HEK293 (cell line): ENCODE measurements around the gene PHACTR3.

Experiments
- CTCF ChIA-PET: fragments of 350-600 bp; formaldehyde crosslinking; extraction: SDS; loops from one replicate; lab custom pipeline; 2021; ENCODE audit warnings: antibody characterized with exemption; lab: Yijun Ruan, JAX
- POLR2A ChIA-PET: fragments of 300-600 bp; formaldehyde crosslinking; extraction: SDS; loops from one replicate; lab custom pipeline; 2020; ENCODE audit warnings: antibody characterized with exemption, inconsistent platforms; lab: Yijun Ruan, JAX
- H3K27ac ChIP-seq: fragments of 200-500 bp; sonication (Bioruptor generic); 2 replicates; pipeline ENCODE4 v1.5.1; 2014; ENCODE audit warnings: low read depth, low read length, control low read depth, inconsistent platforms; ENCODE audit errors: extremely low read depth
- H3K36me3 ChIP-seq, 2 experiments: fragments of 200-500 bp in 1 of 2; sonication (Bioruptor generic) in 1 of 2; 1 replicate in 1 of 2; 2 replicates in 1 of 2; pipeline ENCODE4 v1.5.1; 2014 to 2017; ENCODE audit warnings: inconsistent platforms in 2 of 2, low read length in 2 of 2; ENCODE audit not compliant: control insufficient read depth in 2 of 2, insufficient read depth in 1 of 2
- H3K4me1 ChIP-seq: fragments of 200-500 bp; sonication (Bioruptor generic); 2 replicates; pipeline ENCODE4 v1.5.1; 2014; ENCODE audit warnings: mild to moderate bottlenecking, low read length, inconsistent platforms; ENCODE audit not compliant: control insufficient read depth, insufficient read depth
- H3K4me3 ChIP-seq: 2 replicates; pipeline ENCODE4 v1.5.1; 2011; ENCODE audit warnings: low read depth, mild to moderate bottlenecking, control low read depth, low read length, moderate library complexity
- H3K9me3 ChIP-seq: fragments of 200-500 bp; sonication (Bioruptor generic); 2 replicates; pipeline ENCODE4 v1.5.1; 2014; ENCODE audit warnings: low read depth, low read length, inconsistent platforms; ENCODE audit not compliant: control insufficient read depth, insufficient read depth
- GLI2 ChIP-seq: fragments of 450-650 bp; formaldehyde crosslinking; IDR thresholded peaks from 2 replicates; pipeline ENCODE4; 2017; ENCODE audit warnings: missing biosample characterization, missing genetic modification characterization, low read depth, borderline replicate concordance
- HOXC10 ChIP-seq: sonication (generic); formaldehyde crosslinking; IDR thresholded peaks from 2 replicates; pipeline ENCODE4 v1.8.1; 2023; ENCODE audit warnings: mild to moderate bottlenecking, missing genetic modification reagents
- SCRT2 ChIP-seq: fragments of 450-650 bp; formaldehyde crosslinking; IDR thresholded peaks from 2 replicates; pipeline ENCODE4 v1.5.1; 2016; ENCODE audit warnings: missing biosample characterization, missing genetic modification characterization
- SETDB1 ChIP-seq: IDR thresholded peaks from one replicate; pipeline ENCODE4 v1.6.1; 2017; ENCODE audit warnings: mild to moderate bottlenecking, low read length, moderate library complexity, mixed read lengths; ENCODE audit not compliant: insufficient read length
- SP2 ChIP-seq: fragments of 450-650 bp; formaldehyde crosslinking; IDR thresholded peaks from 2 replicates; pipeline ENCODE4 v1.5.1; 2016; ENCODE audit warnings: missing biosample characterization, missing genetic modification characterization
- ZNF138 ChIP-seq: fragments of 450-650 bp; formaldehyde crosslinking; IDR thresholded peaks from 2 replicates; pipeline ENCODE4 v1.5.1; 2016; ENCODE audit warnings: missing biosample characterization, missing genetic modification characterization, borderline replicate concordance
- ZNF24 ChIP-seq: fragments of 450-650 bp; formaldehyde crosslinking; IDR thresholded peaks from 2 replicates; pipeline ENCODE4 v1.5.1; 2016; ENCODE audit warnings: missing biosample characterization, missing genetic modification characterization
- ZNF292 ChIP-seq: fragments of 450-650 bp; formaldehyde crosslinking; IDR thresholded peaks from 2 replicates; pipeline ENCODE4 v1.5.1; 2016; ENCODE audit warnings: low read depth, missing biosample characterization, missing genetic modification characterization, borderline replicate concordance
- ZNF302 ChIP-seq: fragments of 450-650 bp; formaldehyde crosslinking; IDR thresholded peaks from 2 replicates; pipeline ENCODE4 v1.5.1; 2016; ENCODE audit warnings: missing biosample characterization, missing genetic modification characterization, low read depth
- ZNF311 ChIP-seq: fragments of 450-650 bp; formaldehyde crosslinking; IDR thresholded peaks from 2 replicates; pipeline ENCODE4 v1.5.1; 2017; ENCODE audit warnings: missing biosample characterization, missing genetic modification characterization, borderline replicate concordance
- ZNF350 ChIP-seq: fragments of 450-650 bp; formaldehyde crosslinking; IDR thresholded peaks from 2 replicates; pipeline ENCODE4 v1.5.0; 2017; ENCODE audit warnings: missing biosample characterization, mild to moderate bottlenecking, missing genetic modification characterization
- ZNF48 ChIP-seq: fragments of 450-650 bp; formaldehyde crosslinking; IDR thresholded peaks from 2 replicates; pipeline ENCODE4 v1.5.1; 2016; ENCODE audit warnings: missing biosample characterization, missing genetic modification characterization
- ZNF596 ChIP-seq: fragments of 450-650 bp; IDR thresholded peaks from 2 replicates; pipeline ENCODE4 v1.5.0; 2018; ENCODE audit warnings: missing biosample characterization, mild to moderate bottlenecking, missing genetic modification characterization, moderate library complexity
- ZNF623 ChIP-seq: fragments of 450-650 bp; formaldehyde crosslinking; IDR thresholded peaks from 2 replicates; pipeline ENCODE4 v1.5.1; 2016; ENCODE audit warnings: missing biosample characterization, missing genetic modification characterization
- ZNF701 ChIP-seq: fragments of 450-650 bp; formaldehyde crosslinking; IDR thresholded peaks from 2 replicates; pipeline ENCODE4 v1.5.1; 2016; ENCODE audit warnings: missing biosample characterization, missing genetic modification characterization
- ZNF707 ChIP-seq: fragments of 450-650 bp; formaldehyde crosslinking; IDR thresholded peaks from 2 replicates; pipeline ENCODE4 v1.5.1; 2016; ENCODE audit warnings: missing biosample characterization, missing genetic modification characterization
- ZSCAN16 ChIP-seq: fragments of 450-650 bp; formaldehyde crosslinking; IDR thresholded peaks from 2 replicates; pipeline ENCODE4 v1.5.1; 2016; ENCODE audit warnings: missing biosample characterization, missing genetic modification characterization
- TF ChIP-seq, protein P1 (sequence below): fragments of 450-650 bp; formaldehyde crosslinking; IDR thresholded peaks from 2 replicates; pipeline ENCODE4 v1.5.1; 2016; ENCODE audit warnings: missing biosample characterization, missing genetic modification characterization, low read depth
- TF ChIP-seq, protein P2 (sequence below): fragments of 450-650 bp; formaldehyde crosslinking; IDR thresholded peaks from 2 replicates; pipeline ENCODE4 v1.5.0; 2017; ENCODE audit warnings: missing biosample characterization, missing genetic modification characterization, borderline replicate concordance
- TF ChIP-seq, protein P3 (sequence below): fragments of 450-650 bp; formaldehyde crosslinking; IDR thresholded peaks from 2 replicates; pipeline ENCODE4 v1.5.1; 2016; ENCODE audit warnings: missing biosample characterization, missing genetic modification characterization, borderline replicate concordance

Gene PHACTR3

DNA sequence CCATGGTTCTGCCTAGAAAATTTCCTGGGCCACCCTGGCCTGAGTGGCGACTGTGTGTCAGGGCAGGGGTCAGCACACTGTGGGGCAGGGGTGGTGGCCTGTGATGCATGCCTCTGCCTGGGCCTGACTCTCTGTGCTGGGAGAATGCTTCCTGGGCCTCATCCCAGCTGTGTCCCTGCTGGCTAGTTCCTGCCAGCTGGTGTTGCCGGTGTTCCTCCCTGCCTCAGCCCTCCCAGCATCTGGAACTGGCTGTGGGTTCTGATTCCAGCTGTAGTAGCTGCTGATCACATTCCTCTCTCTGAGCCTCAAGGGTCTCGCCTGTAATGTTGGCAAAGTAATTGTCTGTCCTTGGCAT is 227.6 kb downstream of the PHACTR3 start:
- Histone ChIP-seq H3K36me3 (no peaks in the 10 kb centered on the region), H3K9me3 (no peaks in the 10 kb centered on the region), H3K4me3 (no peak overlapping the region), H3K27ac (no peak overlapping the region), H3K4me1 (peaks cover 14% of the 10 kb centered on the region)
- CTCF ChIA-PET = no interaction called here
- POLR2A ChIA-PET = interaction anchor here (0.6 to 1.2 kb wide), 2 partner anchors 38 to 108 kb away, joined by 3 to 5 read pairs; partner anchors contain the start of genes FAM217B and PPP1R3D
- TF ChIP-seq ZNF311 (tag by site-specific recombination) (no peak), ZNF292 (tag by site-specific recombination) (no peak), ZNF707 (tag by site-specific recombination) (no peak), SP2 (tag by site-specific recombination) (no peak), ZNF596 (no peak), SETDB1 (no peak), ZNF350 (tag by site-specific recombination) (no peak), SCRT2 (no peak), ZNF302 (tag by site-specific recombination) (no peak), ZNF138 (no peak), ZNF24 (tag by site-specific recombination) (no peak), ZNF48 (tag by site-specific recombination) (no peak)
- TF ChIP-seq, protein P1, sequence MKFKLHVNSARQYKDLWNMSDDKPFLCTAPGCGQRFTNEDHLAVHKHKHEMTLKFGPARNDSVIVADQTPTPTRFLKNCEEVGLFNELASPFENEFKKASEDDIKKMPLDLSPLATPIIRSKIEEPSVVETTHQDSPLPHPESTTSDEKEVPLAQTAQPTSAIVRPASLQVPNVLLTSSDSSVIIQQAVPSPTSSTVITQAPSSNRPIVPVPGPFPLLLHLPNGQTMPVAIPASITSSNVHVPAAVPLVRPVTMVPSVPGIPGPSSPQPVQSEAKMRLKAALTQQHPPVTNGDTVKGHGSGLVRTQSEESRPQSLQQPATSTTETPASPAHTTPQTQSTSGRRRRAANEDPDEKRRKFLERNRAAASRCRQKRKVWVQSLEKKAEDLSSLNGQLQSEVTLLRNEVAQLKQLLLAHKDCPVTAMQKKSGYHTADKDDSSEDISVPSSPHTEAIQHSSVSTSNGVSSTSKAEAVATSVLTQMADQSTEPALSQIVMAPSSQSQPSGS (tag by site-specific recombination) = no peak

DNA sequence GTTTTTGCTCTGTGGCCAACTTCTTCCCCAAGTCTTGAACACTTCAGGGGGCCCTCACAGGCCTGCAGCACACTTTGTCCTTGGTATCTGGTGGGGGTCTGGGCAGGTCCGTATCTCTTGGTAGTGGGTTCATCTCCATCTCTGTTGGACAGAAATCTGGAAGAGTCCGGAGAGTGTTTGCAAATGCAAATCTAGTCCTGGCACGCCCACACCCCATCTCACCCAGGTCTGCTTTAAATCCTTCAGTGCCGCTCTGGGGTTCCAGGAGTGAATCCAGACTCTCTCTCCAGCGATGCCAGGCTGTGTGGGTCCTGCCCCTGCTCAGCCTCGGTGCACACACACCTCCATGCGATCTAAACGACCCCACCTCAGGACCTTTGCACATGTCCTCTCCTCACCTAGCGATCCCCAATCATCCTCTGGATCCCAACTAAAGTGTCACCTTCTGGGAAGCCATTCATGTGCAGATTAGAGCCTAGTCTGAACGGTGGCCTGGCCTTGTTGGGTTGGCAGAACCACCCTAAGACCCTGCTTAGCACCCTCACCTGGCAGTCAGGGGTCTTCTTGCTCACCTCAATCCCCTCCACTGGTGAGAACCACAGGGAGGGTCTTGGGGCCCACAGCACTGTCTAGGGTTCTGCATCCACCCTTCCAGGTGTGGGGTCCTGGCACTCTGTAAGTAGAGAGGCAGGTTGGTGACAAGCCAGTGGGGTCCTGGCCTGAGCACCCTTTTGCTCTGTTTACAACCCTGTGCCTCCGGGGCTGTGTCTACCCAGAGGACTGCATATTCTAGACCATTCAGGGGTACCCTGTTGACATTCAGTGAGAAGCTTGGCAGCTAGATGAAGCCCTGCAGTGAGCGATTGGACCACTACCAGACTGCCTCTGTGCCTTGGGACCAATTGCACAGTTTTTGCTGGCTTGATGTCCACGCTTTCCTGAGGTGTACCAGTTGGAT is 228.3 kb downstream of the PHACTR3 start:
- no peak overlapping the region for H3K27ac ChIP-seq
- H3K9me3 ChIP-seq = no peaks in the 10 kb centered on the region
- CTCF ChIA-PET = no interaction called here
- H3K36me3 ChIP-seq = no peaks in the 10 kb centered on the region
- POLR2A ChIA-PET = no interaction called here
- no peak overlapping the region for H3K4me3 ChIP-seq
- H3K4me1 ChIP-seq = peaks cover 18% of the 10 kb centered on the region
- peak; percentile 69 for TF ChIP-seq ZNF623 (tag by site-specific recombination)
- TF ChIP-seq, protein P2, sequence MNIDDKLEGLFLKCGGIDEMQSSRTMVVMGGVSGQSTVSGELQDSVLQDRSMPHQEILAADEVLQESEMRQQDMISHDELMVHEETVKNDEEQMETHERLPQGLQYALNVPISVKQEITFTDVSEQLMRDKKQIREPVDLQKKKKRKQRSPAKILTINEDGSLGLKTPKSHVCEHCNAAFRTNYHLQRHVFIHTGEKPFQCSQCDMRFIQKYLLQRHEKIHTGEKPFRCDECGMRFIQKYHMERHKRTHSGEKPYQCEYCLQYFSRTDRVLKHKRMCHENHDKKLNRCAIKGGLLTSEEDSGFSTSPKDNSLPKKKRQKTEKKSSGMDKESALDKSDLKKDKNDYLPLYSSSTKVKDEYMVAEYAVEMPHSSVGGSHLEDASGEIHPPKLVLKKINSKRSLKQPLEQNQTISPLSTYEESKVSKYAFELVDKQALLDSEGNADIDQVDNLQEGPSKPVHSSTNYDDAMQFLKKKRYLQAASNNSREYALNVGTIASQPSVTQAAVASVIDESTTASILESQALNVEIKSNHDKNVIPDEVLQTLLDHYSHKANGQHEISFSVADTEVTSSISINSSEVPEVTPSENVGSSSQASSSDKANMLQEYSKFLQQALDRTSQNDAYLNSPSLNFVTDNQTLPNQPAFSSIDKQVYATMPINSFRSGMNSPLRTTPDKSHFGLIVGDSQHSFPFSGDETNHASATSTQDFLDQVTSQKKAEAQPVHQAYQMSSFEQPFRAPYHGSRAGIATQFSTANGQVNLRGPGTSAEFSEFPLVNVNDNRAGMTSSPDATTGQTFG (tag by site-specific recombination) = no peak

DNA sequence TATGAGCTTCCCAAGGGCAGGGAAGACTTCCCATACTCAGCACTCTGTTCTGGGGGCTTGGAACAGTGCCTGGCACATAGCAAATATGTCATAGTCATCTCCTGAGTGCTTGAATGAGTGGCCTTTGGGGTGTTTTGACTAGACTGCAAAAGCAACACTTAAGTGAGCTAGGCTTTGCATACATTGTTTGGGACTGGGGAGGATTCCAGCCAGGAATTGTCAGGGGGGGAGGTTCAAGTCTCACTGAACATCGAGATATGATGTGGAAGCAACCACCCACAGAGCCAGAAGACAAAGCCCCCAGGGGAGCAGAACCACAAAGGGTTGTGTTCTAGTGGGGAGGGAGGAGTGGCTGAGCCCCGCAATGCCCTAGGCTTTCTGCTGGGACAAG is 230.7 kb downstream of the PHACTR3 start:
- ChIA-PET CTCF (interaction anchor here (0.6 to 8.2 kb wide), 5 partner anchors 15 to 105 kb away, joined by 3 to 94 read pairs (median 5); partner anchors contain the start of genes FAM217B and PPP1R3D), POLR2A (interaction anchor here (0.8 to 1.0 kb wide), 2 partner anchors 15 to 105 kb away, joined by 3 to 4 read pairs; partner anchors contain the start of genes FAM217B and PPP1R3D)
- Histone ChIP-seq H3K27ac (peak overlapping the region; percentile 77), H3K4me3 (no peak overlapping the region), H3K36me3 (no peaks in the 10 kb centered on the region), H3K9me3 (no peaks in the 10 kb centered on the region), H3K4me1 (peaks cover 22% of the 10 kb centered on the region)
- TF ChIP-seq HOXC10 (CRISPR knock-in tag) (no peak), ZSCAN16 (tag by site-specific recombination) (peak; percentile 93), ZNF701 (tag by site-specific recombination) (no peak), GLI2 (tag by site-specific recombination) (peak; percentile 32; the same call in 1 of the 2 replicates)
- TF ChIP-seq, protein P3, sequence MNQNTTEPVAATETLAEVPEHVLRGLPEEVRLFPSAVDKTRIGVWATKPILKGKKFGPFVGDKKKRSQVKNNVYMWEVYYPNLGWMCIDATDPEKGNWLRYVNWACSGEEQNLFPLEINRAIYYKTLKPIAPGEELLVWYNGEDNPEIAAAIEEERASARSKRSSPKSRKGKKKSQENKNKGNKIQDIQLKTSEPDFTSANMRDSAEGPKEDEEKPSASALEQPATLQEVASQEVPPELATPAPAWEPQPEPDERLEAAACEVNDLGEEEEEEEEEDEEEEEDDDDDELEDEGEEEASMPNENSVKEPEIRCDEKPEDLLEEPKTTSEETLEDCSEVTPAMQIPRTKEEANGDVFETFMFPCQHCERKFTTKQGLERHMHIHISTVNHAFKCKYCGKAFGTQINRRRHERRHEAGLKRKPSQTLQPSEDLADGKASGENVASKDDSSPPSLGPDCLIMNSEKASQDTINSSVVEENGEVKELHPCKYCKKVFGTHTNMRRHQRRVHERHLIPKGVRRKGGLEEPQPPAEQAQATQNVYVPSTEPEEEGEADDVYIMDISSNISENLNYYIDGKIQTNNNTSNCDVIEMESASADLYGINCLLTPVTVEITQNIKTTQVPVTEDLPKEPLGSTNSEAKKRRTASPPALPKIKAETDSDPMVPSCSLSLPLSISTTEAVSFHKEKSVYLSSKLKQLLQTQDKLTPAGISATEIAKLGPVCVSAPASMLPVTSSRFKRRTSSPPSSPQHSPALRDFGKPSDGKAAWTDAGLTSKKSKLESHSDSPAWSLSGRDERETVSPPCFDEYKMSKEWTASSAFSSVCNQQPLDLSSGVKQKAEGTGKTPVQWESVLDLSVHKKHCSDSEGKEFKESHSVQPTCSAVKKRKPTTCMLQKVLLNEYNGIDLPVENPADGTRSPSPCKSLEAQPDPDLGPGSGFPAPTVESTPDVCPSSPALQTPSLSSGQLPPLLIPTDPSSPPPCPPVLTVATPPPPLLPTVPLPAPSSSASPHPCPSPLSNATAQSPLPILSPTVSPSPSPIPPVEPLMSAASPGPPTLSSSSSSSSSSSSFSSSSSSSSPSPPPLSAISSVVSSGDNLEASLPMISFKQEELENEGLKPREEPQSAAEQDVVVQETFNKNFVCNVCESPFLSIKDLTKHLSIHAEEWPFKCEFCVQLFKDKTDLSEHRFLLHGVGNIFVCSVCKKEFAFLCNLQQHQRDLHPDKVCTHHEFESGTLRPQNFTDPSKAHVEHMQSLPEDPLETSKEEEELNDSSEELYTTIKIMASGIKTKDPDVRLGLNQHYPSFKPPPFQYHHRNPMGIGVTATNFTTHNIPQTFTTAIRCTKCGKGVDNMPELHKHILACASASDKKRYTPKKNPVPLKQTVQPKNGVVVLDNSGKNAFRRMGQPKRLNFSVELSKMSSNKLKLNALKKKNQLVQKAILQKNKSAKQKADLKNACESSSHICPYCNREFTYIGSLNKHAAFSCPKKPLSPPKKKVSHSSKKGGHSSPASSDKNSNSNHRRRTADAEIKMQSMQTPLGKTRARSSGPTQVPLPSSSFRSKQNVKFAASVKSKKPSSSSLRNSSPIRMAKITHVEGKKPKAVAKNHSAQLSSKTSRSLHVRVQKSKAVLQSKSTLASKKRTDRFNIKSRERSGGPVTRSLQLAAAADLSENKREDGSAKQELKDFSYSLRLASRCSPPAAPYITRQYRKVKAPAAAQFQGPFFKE (tag by site-specific recombination) = no peak
